Activated CD4-positive, alpha-beta memory T cell treated with anti-CD3 and anti-CD28 coated beads for 36 hours (primary cell): Measurements from ENCODE around the gene UMPS. TPM values are rescaled to one million over a fixed set of nuclear protein-coding genes. Genes with fewer than 3 reads are reported as not detected.

Source experiments
- CTCF ChIA-PET: fragments of 350-600 bp; sonication (Branson Sonifier 250); formaldehyde crosslinking; loops from one replicate; lab custom pipeline; 2021; ENCODE audit warnings: antibody characterized with exemption, inconsistent platforms; lab: Charles Lee
- POLR2A ChIA-PET: fragments of 350-600 bp; sonication (Branson Sonifier 250); formaldehyde crosslinking; loops from one replicate; lab custom pipeline; 2021; ENCODE audit warnings: antibody characterized with exemption; lab: Charles Lee
- DNase-seq: peaks from one replicate; pipeline ENCODE4 v3.0.0-alpha.2; 2020
- H3K27ac Mint-ChIP-seq: one replicate; pipeline ENCODE4 v1.8.0; 2021; ENCODE audit warnings: mixed read lengths
- H3K27me3 Mint-ChIP-seq: one replicate; pipeline ENCODE4 v1.8.0; 2021; ENCODE audit warnings: mixed read lengths
- H3K36me3 Mint-ChIP-seq: one replicate; pipeline ENCODE4 v1.8.0; 2021; ENCODE audit warnings: mixed read lengths
- H3K4me1 Mint-ChIP-seq: one replicate; pipeline ENCODE4 v1.8.0; 2021; ENCODE audit warnings: low read depth, mixed read lengths
- H3K4me3 Mint-ChIP-seq: one replicate; pipeline ENCODE4 v1.8.0; 2021; ENCODE audit warnings: mild to moderate bottlenecking, mixed read lengths
- H3K9me3 Mint-ChIP-seq: one replicate; pipeline ENCODE4 v1.8.0; 2021; ENCODE audit warnings: mixed read lengths
- intact Hi-C: fragments of 100-400 bp; cut with micrococcal nuclease; formaldehyde crosslinking; loops from one replicate; pipeline ENCODE4 v1.15.1; 2023
- total RNA-seq, 2 experiments: library from RNA; stranded (reverse); gene quantifications; one replicate each; pipeline ENCODE4 v1.2.3, GENCODE V29; 2021

Gene UMPS
- total RNA-seq, 2 experiments from 2014 or later, result 40.9 to 48.1 TPM

- H3K27me3 Mint-ChIP-seq, result no peaks in the 10 kb centered on the region
- no peaks in the 10 kb centered on the region for H3K36me3 Mint-ChIP-seq
- intact Hi-C loops, result no loop called here
- POLR2A ChIA-PET, result no interaction called here
- DNase-seq, result no peak
- no peaks in the 10 kb centered on the region for H3K9me3 Mint-ChIP-seq
- peaks cover 3% of the 10 kb centered on the region for H3K4me1 Mint-ChIP-seq
- no peak overlapping the region for H3K27ac Mint-ChIP-seq
- no peak overlapping the region for H3K4me3 Mint-ChIP-seq
- CTCF ChIA-PET, result interaction anchor here (0.7 to 7.9 kb wide), 7 partner anchors 12 to 165 kb away, joined by 3 to 285 read pairs (median 20); no protein-coding TSS in a partner anchor
These were observed 28.8 kb downstream of the UMPS start for GRCh38 chr3:124758851-124759635.

- no peaks in the 10 kb centered on the region for H3K9me3 Mint-ChIP-seq
- DNase-seq, result no peak
- no peak overlapping the region for H3K27ac Mint-ChIP-seq
- H3K36me3 Mint-ChIP-seq, result no peaks in the 10 kb centered on the region
- H3K27me3 Mint-ChIP-seq, result no peaks in the 10 kb centered on the region
- H3K4me1 Mint-ChIP-seq, result peaks cover 3% of the 10 kb centered on the region
- no peak overlapping the region for H3K4me3 Mint-ChIP-seq
- CTCF ChIA-PET, result interaction anchor here (0.8 to 7.9 kb wide), 24 partner anchors 11 to 826 kb away, joined by 3 to 285 read pairs (median 6); partner anchors contain the start of gene UMPS
- intact Hi-C loops, result loop anchor here (5.0 kb wide), 1 partner anchor 677 kb away; no protein-coding TSS in a partner anchor
- POLR2A ChIA-PET, result no interaction called here
These were observed 29.6 kb downstream of the UMPS start for GRCh38 chr3:124759666-124760401.

- intact Hi-C loops, result loop anchor here (5.0 kb wide), 1 partner anchor 677 kb away; no protein-coding TSS in a partner anchor
- no peak overlapping the region for H3K4me3 Mint-ChIP-seq
- H3K4me1 Mint-ChIP-seq, result peaks cover 3% of the 10 kb centered on the region
- H3K9me3 Mint-ChIP-seq, result no peaks in the 10 kb centered on the region
- no peaks in the 10 kb centered on the region for H3K36me3 Mint-ChIP-seq
- no peak for DNase-seq
- CTCF ChIA-PET, result interaction anchor here (0.7 to 7.9 kb wide), 45 partner anchors 10 to 825 kb away, joined by 3 to 285 read pairs (median 4); partner anchors contain the start of genes MUC13 and UMPS
- H3K27ac Mint-ChIP-seq, result no peak overlapping the region
- POLR2A ChIA-PET, result interaction anchor here (0.6 kb wide), 1 partner anchor 28 kb away, joined by 3 read pairs; no protein-coding TSS in a partner anchor
- no peaks in the 10 kb centered on the region for H3K27me3 Mint-ChIP-seq
These were observed 30.3 kb downstream of the UMPS start for GRCh38 chr3:124760601-124761000.

- no peak overlapping the region for H3K27ac Mint-ChIP-seq
- H3K9me3 Mint-ChIP-seq, result no peaks in the 10 kb centered on the region
- CTCF ChIA-PET, result interaction anchor here (0.6 to 7.9 kb wide), 42 partner anchors 10 to 824 kb away, joined by 3 to 285 read pairs (median 4); partner anchors contain the start of genes MUC13 and UMPS
- peaks cover 3% of the 10 kb centered on the region for H3K4me1 Mint-ChIP-seq
- H3K27me3 Mint-ChIP-seq, result no peaks in the 10 kb centered on the region
- peak overlapping the region; percentile 28 for H3K4me3 Mint-ChIP-seq
- no peaks in the 10 kb centered on the region for H3K36me3 Mint-ChIP-seq
- DNase-seq, result peak; percentile 83
- intact Hi-C loops, result loop anchor here (1.0 to 5.0 kb wide), 2 partner anchors 140 to 676 kb away; no protein-coding TSS in a partner anchor
- POLR2A ChIA-PET, result no interaction called here
These were observed 31.1 kb downstream of the UMPS start for GRCh38 chr3:124761250-124761796.

- intact Hi-C loops, result loop anchor here (1.0 to 5.0 kb wide), 2 partner anchors 139 to 675 kb away; no protein-coding TSS in a partner anchor
- ChIA-PET CTCF (interaction anchor here (0.6 to 7.9 kb wide), 21 partner anchors 9 to 679 kb away, joined by 3 to 285 read pairs (median 6); partner anchors contain the start of gene UMPS), POLR2A (no interaction called here)
- Mint-ChIP-seq H3K9me3 (no peaks in the 10 kb centered on the region), H3K4me3 (no peak overlapping the region), H3K27ac (no peak overlapping the region), H3K4me1 (peaks cover 3% of the 10 kb centered on the region), H3K36me3 (no peaks in the 10 kb centered on the region), H3K27me3 (no peaks in the 10 kb centered on the region)
- no peak for DNase-seq
These were observed 31.8 kb downstream of the UMPS start for GRCh38 chr3:124761935-124762660.

- H3K36me3 Mint-ChIP-seq, result no peaks in the 10 kb centered on the region
- no peak overlapping the region for H3K27ac Mint-ChIP-seq
- DNase-seq, result no peak
- CTCF ChIA-PET, result interaction anchor here (1.3 to 7.9 kb wide), 3 partner anchors 32 to 141 kb away, joined by 6 to 285 read pairs (median 10); partner anchors contain the start of gene UMPS
- POLR2A ChIA-PET, result no interaction called here
- H3K4me3 Mint-ChIP-seq, result no peak overlapping the region
- H3K4me1 Mint-ChIP-seq, result peaks cover 3% of the 10 kb centered on the region
- intact Hi-C loops, result loop anchor here (5.0 kb wide), 1 partner anchor 675 kb away; no protein-coding TSS in a partner anchor
- no peaks in the 10 kb centered on the region for H3K9me3 Mint-ChIP-seq
- H3K27me3 Mint-ChIP-seq, result no peaks in the 10 kb centered on the region
These were observed 32.4 kb downstream of the UMPS start for GRCh38 chr3:124762661-124763011.

GRCh38 chr3:124763206-124763605, 33.0 kb downstream of the UMPS start:
- Mint-ChIP-seq H3K36me3 (no peaks in the 10 kb centered on the region), H3K4me1 (peaks cover 3% of the 10 kb centered on the region), H3K27me3 (no peaks in the 10 kb centered on the region), H3K4me3 (no peak overlapping the region), H3K27ac (no peak overlapping the region), H3K9me3 (no peaks in the 10 kb centered on the region)
- DNase-seq, result no peak
- intact Hi-C loops, result loop anchor here (5.0 kb wide), 1 partner anchor 674 kb away; no protein-coding TSS in a partner anchor
- POLR2A ChIA-PET, result no interaction called here
- CTCF ChIA-PET, result interaction anchor here (1.3 to 7.9 kb wide), 2 partner anchors 136 to 141 kb away, joined by 6 to 285 read pairs; no protein-coding TSS in a partner anchor

GRCh38 chr3:124763644-124764358, 33.5 kb downstream of the UMPS start:
- Mint-ChIP-seq H3K4me3 (no peak overlapping the region), H3K27me3 (no peaks in the 10 kb centered on the region), H3K36me3 (no peaks in the 10 kb centered on the region), H3K9me3 (no peaks in the 10 kb centered on the region), H3K27ac (no peak overlapping the region), H3K4me1 (peaks cover 3% of the 10 kb centered on the region)
- ChIA-PET POLR2A (no interaction called here), CTCF (interaction anchor here (1.3 to 7.9 kb wide), 3 partner anchors 24 to 140 kb away, joined by 3 to 285 read pairs (median 6); no protein-coding TSS in a partner anchor)
- intact Hi-C loops, result loop anchor here (5.0 kb wide), 1 partner anchor 674 kb away; no protein-coding TSS in a partner anchor
- DNase-seq, result no peak

- H3K27me3 Mint-ChIP-seq, result no peaks in the 10 kb centered on the region
- H3K4me1 Mint-ChIP-seq, result peaks cover 3% of the 10 kb centered on the region
- no peak overlapping the region for H3K27ac Mint-ChIP-seq
- no peaks in the 10 kb centered on the region for H3K36me3 Mint-ChIP-seq
- ChIA-PET CTCF (interaction anchor here (1.7 to 7.9 kb wide), 2 partner anchors 25 to 139 kb away, joined by 3 to 285 read pairs; no protein-coding TSS in a partner anchor), POLR2A (no interaction called here)
- H3K4me3 Mint-ChIP-seq, result no peak overlapping the region
- no peaks in the 10 kb centered on the region for H3K9me3 Mint-ChIP-seq
- intact Hi-C loops, result loop anchor here (5.0 kb wide), 1 partner anchor 673 kb away; no protein-coding TSS in a partner anchor
- DNase-seq, result no peak
These were observed 34.5 kb downstream of the UMPS start for GRCh38 chr3:124764746-124765145.

GRCh38 chr3:124765197-124765840, 35.1 kb downstream of the UMPS start:
- H3K4me1 Mint-ChIP-seq, result peaks cover 3% of the 10 kb centered on the region
- H3K36me3 Mint-ChIP-seq, result no peaks in the 10 kb centered on the region
- ChIA-PET POLR2A (no interaction called here), CTCF (interaction anchor here (1.7 to 7.9 kb wide), 2 partner anchors 26 to 139 kb away, joined by 3 to 285 read pairs; no protein-coding TSS in a partner anchor)
- H3K27me3 Mint-ChIP-seq, result no peaks in the 10 kb centered on the region
- no peak overlapping the region for H3K27ac Mint-ChIP-seq
- H3K9me3 Mint-ChIP-seq, result no peaks in the 10 kb centered on the region
- no peak overlapping the region for H3K4me3 Mint-ChIP-seq
- DNase-seq, result no peak
- intact Hi-C loops, result no loop called here
